PC-3 (cell line): Measurements from ENCODE around the gene GPX3.

Experiments used
- EZH2 ChIP-seq: fragments of 300-600 bp; sonication (generic); IDR thresholded peaks from one replicate; pipeline ENCODE4 v1.6.1; 2017; ENCODE audit warnings: antibody characterized with exemption, mild to moderate bottlenecking, low read length; ENCODE audit not compliant: unreplicated experiment
- EZH2phosphoT487 ChIP-seq: fragments of 300-600 bp; sonication (generic); IDR thresholded peaks from 2 replicates; pipeline ENCODE4 v1.6.1; 2018; ENCODE audit warnings: mild to moderate bottlenecking, antibody characterized with exemption, low read length, borderline replicate concordance
- TF ChIP-seq, protein P1 (sequence below): fragments of 300-600 bp; sonication (generic); conservative IDR thresholded peaks from 2 replicates; pipeline ENCODE4 v1.5.1; 2017; ENCODE audit warnings: antibody characterized with exemption, low read depth, mild to moderate bottlenecking, low read length

DNA sequence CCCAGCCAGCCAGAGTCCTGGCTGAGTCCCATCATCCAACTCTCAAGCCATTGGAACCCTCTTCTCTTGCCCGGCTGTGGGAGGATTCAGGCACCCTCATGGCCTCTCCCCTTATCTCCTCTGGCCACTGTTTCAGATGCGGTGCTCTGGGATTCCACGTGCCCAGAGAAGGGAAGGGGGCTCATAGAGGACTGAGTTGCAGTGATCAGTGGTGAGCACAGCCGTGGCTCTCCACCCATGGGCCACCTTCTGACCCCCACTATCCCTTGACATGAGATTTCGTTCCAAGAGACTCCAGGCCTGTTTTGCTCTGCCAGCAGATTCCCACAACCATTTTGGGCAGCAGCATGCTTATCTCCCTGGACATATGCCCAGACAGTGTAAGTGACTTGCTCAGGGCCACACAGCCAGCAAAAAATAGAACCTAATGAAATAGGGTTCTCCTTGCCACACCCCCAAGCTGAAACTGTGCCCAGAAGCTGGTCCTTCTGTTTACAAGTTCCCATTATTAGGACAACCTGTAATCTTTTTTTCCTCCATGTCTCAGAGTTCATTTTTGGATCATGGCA, 2.7 kb downstream of the GPX3 start:
- TF ChIP-seq, protein P1, sequence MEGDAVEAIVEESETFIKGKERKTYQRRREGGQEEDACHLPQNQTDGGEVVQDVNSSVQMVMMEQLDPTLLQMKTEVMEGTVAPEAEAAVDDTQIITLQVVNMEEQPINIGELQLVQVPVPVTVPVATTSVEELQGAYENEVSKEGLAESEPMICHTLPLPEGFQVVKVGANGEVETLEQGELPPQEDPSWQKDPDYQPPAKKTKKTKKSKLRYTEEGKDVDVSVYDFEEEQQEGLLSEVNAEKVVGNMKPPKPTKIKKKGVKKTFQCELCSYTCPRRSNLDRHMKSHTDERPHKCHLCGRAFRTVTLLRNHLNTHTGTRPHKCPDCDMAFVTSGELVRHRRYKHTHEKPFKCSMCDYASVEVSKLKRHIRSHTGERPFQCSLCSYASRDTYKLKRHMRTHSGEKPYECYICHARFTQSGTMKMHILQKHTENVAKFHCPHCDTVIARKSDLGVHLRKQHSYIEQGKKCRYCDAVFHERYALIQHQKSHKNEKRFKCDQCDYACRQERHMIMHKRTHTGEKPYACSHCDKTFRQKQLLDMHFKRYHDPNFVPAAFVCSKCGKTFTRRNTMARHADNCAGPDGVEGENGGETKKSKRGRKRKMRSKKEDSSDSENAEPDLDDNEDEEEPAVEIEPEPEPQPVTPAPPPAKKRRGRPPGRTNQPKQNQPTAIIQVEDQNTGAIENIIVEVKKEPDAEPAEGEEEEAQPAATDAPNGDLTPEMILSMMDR = no peak
- TF ChIP-seq EZH2phosphoT487 = no peak
- TF ChIP-seq EZH2 = no peak
